B cell (primary cell): ENCODE data around the gene MAGEA12.
"Not testable (repeated sequence)": the region's sequence is repeated elsewhere in the genome, so short reads cannot be mapped to it uniquely, and the experiment has no call there.

Experiments
- CTCF ChIP-seq: fragments of 200-600 bp; IDR thresholded peaks from one replicate; pipeline ENCODE4 v1.8.0; 2022; ENCODE audit warnings: antibody characterized with exemption, mild to moderate bottlenecking
- EZH2 ChIP-seq: IDR thresholded peaks from 2 replicates; pipeline ENCODE4 v1.6.1; 2012; ENCODE audit warnings: borderline replicate concordance, low read depth, mild to moderate bottlenecking, moderate library complexity, low read length; ENCODE audit not compliant: insufficient read depth, poor library complexity, severe bottlenecking

GRCh38 chrX:152761582-152761981, 28.0 kb downstream of the MAGEA12 start:
- TF ChIP-seq EZH2, CTCF: not testable (repeated sequence)
